ENCODE measurements around the gene DDX27. TPM values are rescaled to one million over a fixed set of nuclear protein-coding genes. Genes with fewer than 3 reads are reported as not detected.
A peak's percentile ranks its signal among the peaks of the same experiment; 100 is the strongest.

Gene DDX27
- total and polyA plus RNA-seq, 2 of the 13 experiments (the other 11 are each of a cell fraction or from before 2014, with no cell fraction given), result 42.6 to 72.8 TPM

GRCh38 chr20:49172413-49172812, 46.8 kb upstream of the DDX27 start:
- no peaks in the 10 kb centered on the region for H3K27me3 ChIP-seq (ENCODE audit: control insufficient read depth in 1 of 2, insufficient read depth in 2 of 2, low read length in 2 of 2)
- peaks cover 9 to 39% of the 10 kb centered on the region in 2 experiments for H3K36me3 ChIP-seq (replicated peaks in 1 of 2; ENCODE audit: control insufficient read depth in 1 of 2, insufficient read depth in 2 of 2, low read length in 2 of 2)
- H3K27ac ChIP-seq (ENCODE audit: extremely low read length, insufficient read depth, low read length), result peak overlapping the region; percentile 8
- no peak overlapping the region for H2AFZ ChIP-seq (ENCODE audit: low read length)
- ChIA-PET POLR2A (interaction anchor here (1.8 kb wide), 1 partner anchor 13 kb away, joined by 3 read pairs; no protein-coding TSS in a partner anchor), CTCF (ENCODE audit: low intra/inter-chr PET ratio, low total read pairs) (no interaction called here)
- peaks cover 65% of the 10 kb centered on the region for H4K20me1 ChIP-seq (ENCODE audit: insufficient read depth, low read length)
- BruUV-seq (replicated peaks), result TSS peak; percentile 21
- H3K9me3 ChIP-seq (ENCODE audit: low read length), result no peaks in the 10 kb centered on the region
- H3K4me1 ChIP-seq (ENCODE audit: insufficient read depth, low read length), result peaks cover 53% of the 10 kb centered on the region
- no peak overlapping the region for H3K4me2 ChIP-seq (ENCODE audit: low read depth, low read length)
- TF ChIP-seq TBX2 (CRISPR knock-in tag; IDR thresholded peaks at IDR 0.05; ENCODE audit: borderline replicate concordance), result no peak
- no peak for TF ChIP-seq TOPORS (CRISPR knock-in tag; IDR thresholded peaks at IDR 0.05)
- no peak for TF ChIP-seq ZBTB38 (CRISPR knock-in tag; IDR thresholded peaks at IDR 0.05)
- no peak for TF ChIP-seq HMG20B (CRISPR knock-in tag; conservative IDR thresholded peaks at IDR 0.05)
- TF ChIP-seq GABPA (IDR thresholded peaks at IDR 0.05; ENCODE audit: low read depth, low read length), result no peak
- TF ChIP-seq GABPA (CRISPR knock-in tag; IDR thresholded peaks at IDR 0.05; ENCODE audit: low read depth), result no peak
- TF ChIP-seq MATR3 (CRISPR knock-in tag; IDR thresholded peaks at IDR 0.05), result no peak
- no peak for TF ChIP-seq SMYD3 (CRISPR knock-in tag; IDR thresholded peaks at IDR 0.05)
- TF ChIP-seq MAFG (CRISPR knock-in tag; IDR thresholded peaks at IDR 0.05), result no peak
- no peak for TF ChIP-seq KLF11 (CRISPR knock-in tag; IDR thresholded peaks at IDR 0.05)
- H3K9ac ChIP-seq (ENCODE audit: insufficient read depth, low read depth, low read length), result no peak overlapping the region
- ATAC-seq (no peak), DNase-seq (ENCODE audit: low spot score) (no peak), FAIRE-seq (no peak)
- H3K79me2 ChIP-seq (ENCODE audit: insufficient read depth, low read length), result peaks cover 96% of the 10 kb centered on the region
- H3K4me3 ChIP-seq (replicated peaks in 1 of 3; ENCODE audit: insufficient read depth in 1 of 3, low read depth in 2 of 3, low read length in 3 of 3), result no peak overlapping the region
- intact Hi-C loops (cut with micrococcal nuclease; ENCODE audit: unreplicated experiment), result no loop called here
- in situ Hi-C loops (cut with HindIII; ENCODE audit: extremely low pct_ligation_motif_present, low pct_unique_long_range_greater_than_20kb), result no loop called here
- 74% methylated on average over 1 of the region's 1 CpG for WGBS (ENCODE audit: low lambda C conversion rate)

DNA sequence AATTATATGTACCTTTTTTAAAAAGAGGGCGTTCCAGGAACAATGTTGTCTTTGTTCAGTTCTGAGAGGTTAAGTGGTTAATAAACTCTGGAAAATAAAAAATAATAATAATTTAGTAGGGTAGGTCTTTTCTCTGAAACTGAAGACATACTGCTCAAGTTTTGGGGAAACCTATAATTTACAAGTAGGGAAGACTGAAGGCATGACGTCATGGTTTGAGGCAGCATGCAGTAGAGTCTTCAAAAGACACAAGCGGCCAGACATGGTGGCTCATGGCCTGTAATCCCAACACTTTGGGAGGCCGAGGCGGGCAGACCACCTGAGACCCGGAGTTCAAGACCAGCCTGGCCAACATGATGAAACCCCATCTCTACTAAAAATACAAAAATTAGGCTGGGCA, 45.0 kb upstream of the DDX27 start:
- POLR2A ChIA-PET, result interaction anchor here (0.8 to 1.8 kb wide), 2 partner anchors 11 kb away, joined by 3 to 4 read pairs; no protein-coding TSS in a partner anchor
- peaks cover 58% of the 10 kb centered on the region for H4K20me1 ChIP-seq (ENCODE audit: insufficient read depth, low read length)
- ATAC-seq (no peak), FAIRE-seq (no peak), DNase-seq (ENCODE audit: low spot score) (no peak)
- 98% methylated on average over 6 of the region's 6 CpGs for WGBS (ENCODE audit: low lambda C conversion rate)
- CTCF ChIA-PET (ENCODE audit: low intra/inter-chr PET ratio, low total read pairs), result no interaction called here
- no peak overlapping the region for H3K27ac ChIP-seq (ENCODE audit: extremely low read length, insufficient read depth, low read length)
- intact Hi-C loops (cut with micrococcal nuclease; ENCODE audit: unreplicated experiment) (no loop called here), in situ Hi-C loops (cut with HindIII; ENCODE audit: extremely low pct_ligation_motif_present, low pct_unique_long_range_greater_than_20kb) (no loop called here)
- H3K4me2 ChIP-seq (ENCODE audit: low read depth, low read length), result no peak overlapping the region
- H3K4me3 ChIP-seq (replicated peaks in 1 of 3; ENCODE audit: insufficient read depth in 1 of 3, low read depth in 2 of 3, low read length in 3 of 3), result no peak overlapping the region
- no TSS peak for BruUV-seq (replicated peaks)
- H3K9me3 ChIP-seq (ENCODE audit: low read length), result no peaks in the 10 kb centered on the region
- H3K36me3 ChIP-seq (replicated peaks in 1 of 2; ENCODE audit: control insufficient read depth in 1 of 2, insufficient read depth in 2 of 2, low read length in 2 of 2), result peaks cover 15 to 44% of the 10 kb centered on the region in 2 experiments
- TF ChIP-seq ATF7 (IDR thresholded peaks at IDR 0.05) (peak; percentile 71), ATF7 (CRISPR knock-in tag; IDR thresholded peaks at IDR 0.05) (no peak)
- TF ChIP-seq, protein P1, sequence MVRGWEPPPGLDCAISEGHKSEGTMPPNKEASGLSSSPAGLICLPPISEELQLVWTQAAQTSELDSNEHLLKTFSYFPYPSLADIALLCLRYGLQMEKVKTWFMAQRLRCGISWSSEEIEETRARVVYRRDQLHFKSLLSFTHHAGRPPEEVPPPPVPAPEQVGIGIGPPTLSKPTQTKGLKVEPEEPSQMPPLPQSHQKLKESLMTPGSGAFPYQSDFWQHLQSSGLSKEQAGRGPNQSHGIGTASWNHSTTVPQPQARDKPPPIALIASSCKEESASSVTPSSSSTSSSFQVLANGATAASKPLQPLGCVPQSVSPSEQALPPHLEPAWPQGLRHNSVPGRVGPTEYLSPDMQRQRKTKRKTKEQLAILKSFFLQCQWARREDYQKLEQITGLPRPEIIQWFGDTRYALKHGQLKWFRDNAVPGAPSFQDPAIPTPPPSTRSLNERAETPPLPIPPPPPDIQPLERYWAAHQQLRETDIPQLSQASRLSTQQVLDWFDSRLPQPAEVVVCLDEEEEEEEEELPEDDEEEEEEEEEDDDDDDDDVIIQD (CRISPR knock-in tag; IDR thresholded peaks at IDR 0.05; ENCODE audit: low read depth), result no peak
- H3K9ac ChIP-seq (ENCODE audit: insufficient read depth, low read depth, low read length), result no peak overlapping the region
- H2AFZ ChIP-seq (ENCODE audit: low read length), result no peak overlapping the region
- H3K79me2 ChIP-seq (ENCODE audit: insufficient read depth, low read length), result peaks cover 96% of the 10 kb centered on the region
- peaks cover 52% of the 10 kb centered on the region for H3K4me1 ChIP-seq (ENCODE audit: insufficient read depth, low read length)
- H3K27me3 ChIP-seq (ENCODE audit: control insufficient read depth in 1 of 2, insufficient read depth in 2 of 2, low read length in 2 of 2), result no peaks in the 10 kb centered on the region
